WTC11 (cell line): ENCODE data around the gene GCA. TPM values are rescaled to one million over a fixed set of nuclear protein-coding genes. Genes with fewer than 3 reads are reported as not detected.

Experiments used
- ATAC-seq: fragments of 200-7000 bp; cut with Tn5 transposase; 2 replicates; pipeline ENCODE4 v1.10.0; 2021; ENCODE audit warnings: mild to moderate bottlenecking, moderate library complexity
- CTCF ChIA-PET: fragments of 300-600 bp; sonication (Branson Sonifier 250); formaldehyde crosslinking; loops from one replicate; lab custom pipeline; 2021; ENCODE audit warnings: antibody characterized with exemption; lab: Charles Lee
- POLR2A ChIA-PET: fragments of 350-600 bp; sonication (Branson Sonifier 250); formaldehyde crosslinking; loops from one replicate; lab custom pipeline; 2021; ENCODE audit warnings: antibody characterized with exemption; lab: Charles Lee
- DNase-seq: peaks from one replicate; pipeline ENCODE4 v3.0.0; 2021; ENCODE audit warnings: low spot score
- H3K27ac Mint-ChIP-seq: 2 replicates; pipeline ENCODE4 v1.8.0; 2021; ENCODE audit warnings: mixed read lengths
- H3K27me3 Mint-ChIP-seq: 2 replicates; pipeline ENCODE4 v1.8.0; 2021; ENCODE audit warnings: low read depth, mild to moderate bottlenecking, moderate library complexity, mixed read lengths
- H3K36me3 Mint-ChIP-seq: 2 replicates; pipeline ENCODE4 v1.8.0; 2021; ENCODE audit warnings: mixed read lengths
- H3K4me1 Mint-ChIP-seq: 2 replicates; pipeline ENCODE4 v1.8.0; 2022; ENCODE audit warnings: mixed read lengths
- H3K4me3 Mint-ChIP-seq: 2 replicates; pipeline ENCODE4 v1.8.0; 2021; ENCODE audit warnings: mild to moderate bottlenecking, moderate library complexity, mixed read lengths
- H3K9me3 Mint-ChIP-seq: 2 replicates; pipeline ENCODE4 v1.8.0; 2021; ENCODE audit warnings: mixed read lengths
- ARID4B ChIP-seq: sonication (generic); formaldehyde crosslinking; IDR thresholded peaks from 2 replicates; pipeline ENCODE4 v1.8.0; 2023; ENCODE audit warnings: missing genetic modification reagents, mild to moderate bottlenecking, borderline replicate concordance
- ATF3 ChIP-seq: sonication (generic); formaldehyde crosslinking; conservative IDR thresholded peaks from 2 replicates; pipeline ENCODE4 v1.8.1; 2022; ENCODE audit warnings: mild to moderate bottlenecking, missing genetic modification reagents
- CREB1 ChIP-seq: sonication (generic); formaldehyde crosslinking; IDR thresholded peaks from 2 replicates; pipeline ENCODE4 v1.8.0; 2023; ENCODE audit warnings: mild to moderate bottlenecking, missing genetic modification reagents
- E2F1 ChIP-seq: sonication (generic); formaldehyde crosslinking; IDR thresholded peaks from 2 replicates; pipeline ENCODE4 v1.8.0; 2022; ENCODE audit warnings: mild to moderate bottlenecking, missing genetic modification reagents
- E2F5 ChIP-seq: sonication (generic); formaldehyde crosslinking; IDR thresholded peaks from 2 replicates; pipeline ENCODE4 v1.8.1; 2022; ENCODE audit warnings: mild to moderate bottlenecking, moderate library complexity, missing genetic modification reagents
- EMX1 ChIP-seq: fragments of 250-450 bp; sonication (Bioruptor Pico); IDR thresholded peaks from 2 replicates; pipeline ENCODE4 v1.8.0; 2021; ENCODE audit warnings: mild to moderate bottlenecking
- FOXP4 ChIP-seq: sonication (generic); formaldehyde crosslinking; IDR thresholded peaks from 2 replicates; pipeline ENCODE4 v1.8.0; 2022; ENCODE audit warnings: mild to moderate bottlenecking, missing genetic modification reagents
- GRHL2 ChIP-seq: fragments of 250-450 bp; sonication (Bioruptor Pico); IDR thresholded peaks from 2 replicates; pipeline ENCODE4 v1.8.0; 2022; ENCODE audit warnings: mild to moderate bottlenecking, moderate library complexity; ENCODE audit not compliant: insufficient replicate concordance, severe bottlenecking
- JAZF1 ChIP-seq: fragments of 250-450 bp; sonication (Bioruptor Pico); IDR thresholded peaks from 2 replicates; pipeline ENCODE4 v1.9.0; 2021; ENCODE audit warnings: moderate library complexity, mild to moderate bottlenecking, inconsistent platforms
- MLX ChIP-seq: sonication (generic); formaldehyde crosslinking; IDR thresholded peaks from 2 replicates; pipeline ENCODE4 v1.8.1; 2023; ENCODE audit warnings: mild to moderate bottlenecking, missing genetic modification reagents, moderate library complexity
- NFYB ChIP-seq: sonication (generic); formaldehyde crosslinking; conservative IDR thresholded peaks from 2 replicates; pipeline ENCODE4 v1.8.0; 2022; ENCODE audit warnings: low read depth, missing genetic modification reagents
- RELA ChIP-seq: sonication (generic); formaldehyde crosslinking; IDR thresholded peaks from 2 replicates; pipeline ENCODE4 v1.8.1; 2022; ENCODE audit warnings: missing genetic modification reagents, mild to moderate bottlenecking, borderline replicate concordance
- ZMAT4 ChIP-seq: fragments of 250-450 bp; sonication (Bioruptor Pico); IDR thresholded peaks from 2 replicates; pipeline ENCODE4 v1.9.0; 2021; ENCODE audit warnings: mild to moderate bottlenecking
- ZNF263 ChIP-seq: sonication (generic); formaldehyde crosslinking; IDR thresholded peaks from 2 replicates; pipeline ENCODE4 v1.8.1; 2022; ENCODE audit warnings: low read depth, mild to moderate bottlenecking, moderate library complexity, missing genetic modification reagents
- ZNF317 ChIP-seq: sonication (generic); formaldehyde crosslinking; IDR thresholded peaks from 2 replicates; pipeline ENCODE4 v1.8.1; 2023; ENCODE audit warnings: low read depth, mild to moderate bottlenecking, moderate library complexity, missing genetic modification reagents, borderline replicate concordance
- ZNF425 ChIP-seq: fragments of 250-450 bp; sonication (Bioruptor Pico); conservative IDR thresholded peaks from 2 replicates; pipeline ENCODE4 v1.9.0; 2021; ENCODE audit warnings: mild to moderate bottlenecking
- total RNA-seq: library from RNA; stranded (reverse); gene quantifications from 3 replicates; pipeline ENCODE4 v1.2.3, GENCODE V29; 2021

GCA gene
- total RNA-seq, 1 experiment from 2014 or later, result 42.1 TPM

GRCh38 chr2:162370931-162371330 lies 27.0 kb downstream of the GCA start (continued):
- TF ChIP-seq ARID4B (no peak), NFYB (CRISPR knock-in tag) (no peak), EMX1 (no peak), ZNF263 (CRISPR knock-in tag) (no peak), MLX (CRISPR knock-in tag) (no peak), CREB1 (CRISPR knock-in tag) (no peak), ZNF425 (CRISPR knock-in tag) (no peak), ATF3 (CRISPR knock-in tag) (no peak), E2F5 (CRISPR knock-in tag) (no peak), GRHL2 (CRISPR knock-in tag) (no peak), FOXP4 (CRISPR knock-in tag) (no peak), E2F1 (CRISPR knock-in tag) (no peak)

- Mint-ChIP-seq H3K27ac (no peak overlapping the region), H3K4me3 (no peak overlapping the region), H3K36me3 (no peaks in the 10 kb centered on the region), H3K27me3 (no peaks in the 10 kb centered on the region), H3K9me3 (no peaks in the 10 kb centered on the region), H3K4me1 (peaks cover 6% of the 10 kb centered on the region)
- ATAC-seq (no peak), DNase-seq (no peak)
- TF ChIP-seq JAZF1 (CRISPR knock-in tag) (no peak), E2F5 (CRISPR knock-in tag) (no peak), ZMAT4 (CRISPR knock-in tag) (no peak), RELA (CRISPR knock-in tag) (no peak), ZNF317 (CRISPR knock-in tag) (no peak)
- ChIA-PET CTCF (no interaction called here), POLR2A (no interaction called here)
Measured at GRCh38 chr2:162372818-162373217, 28.9 kb downstream of the GCA start.
